NCI-H2196 (cell line): ENCODE results near the gene AKT2.

Source experiments
- DNase-seq: peaks from one replicate; lab custom pipeline; 2025; ENCODE audit not compliant: unreplicated experiment; lab: John Stamatoyannopoulos, UW

AKT2 gene

GRCh38 chr19:40238775-40239174 is 46.4 kb downstream of the AKT2 start:
- DNase-seq, result no peak

GRCh38 chr19:40237791-40238190 is 47.4 kb downstream of the AKT2 start:
- no peak for DNase-seq

GRCh38 chr19:40236366-40236765 is 48.8 kb downstream of the AKT2 start:
- no peak for DNase-seq

DNA sequence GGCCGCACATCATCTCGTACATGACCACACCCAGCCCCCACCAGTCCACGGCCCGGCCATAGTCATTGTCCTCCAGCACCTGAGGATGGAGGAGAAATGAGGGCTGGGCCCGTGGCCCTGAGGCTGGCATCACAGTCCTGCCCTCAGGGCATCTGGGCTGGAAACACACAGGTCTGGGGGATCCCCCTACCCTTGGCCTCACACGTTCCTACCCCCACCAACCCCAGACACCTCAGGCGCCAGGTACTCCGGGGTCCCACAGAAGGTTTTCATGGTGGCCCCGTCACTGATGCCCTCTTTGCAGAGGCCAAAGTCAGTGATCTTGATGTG is 49.2 kb downstream of the AKT2 start:
- no peak for DNase-seq

DNA sequence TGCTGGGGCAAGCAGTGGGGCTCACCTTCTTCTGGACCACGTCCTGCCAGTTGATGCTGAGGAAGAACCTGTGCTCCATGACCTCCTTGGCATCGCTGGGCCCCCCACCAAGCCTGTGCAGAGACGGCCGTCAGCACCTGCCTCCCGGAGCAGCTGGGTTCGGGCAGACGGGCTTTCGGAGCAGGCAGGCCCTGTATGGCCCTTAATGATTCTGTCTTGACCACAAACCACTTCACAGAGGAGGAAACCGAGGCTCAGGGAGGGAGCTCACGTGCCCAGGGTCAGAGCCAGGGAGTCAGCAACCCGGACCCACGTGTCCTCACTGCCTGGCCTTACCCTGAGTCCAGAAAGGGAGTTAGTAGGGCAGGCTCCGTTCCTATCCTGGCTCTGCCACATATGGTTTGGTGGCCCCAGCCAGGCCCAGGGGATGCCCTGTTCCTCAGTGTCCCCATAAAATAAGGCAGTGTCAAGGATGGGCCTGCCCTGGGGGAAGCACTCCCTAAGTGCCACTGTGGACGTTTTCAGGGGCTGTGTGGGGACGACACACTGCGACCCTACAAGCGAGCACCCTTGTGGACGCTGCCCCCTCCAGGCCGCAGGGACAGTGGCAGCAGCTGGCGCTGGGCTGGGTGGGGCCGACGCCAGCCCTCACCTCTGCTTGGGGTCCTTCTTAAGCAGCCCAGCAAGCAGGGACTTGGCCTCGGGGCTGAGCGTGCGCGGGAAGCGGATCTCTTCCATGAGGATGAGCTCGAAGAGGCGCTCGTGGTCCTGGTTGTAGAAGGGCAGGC is 49.7 kb downstream of the AKT2 start:
- DNase-seq, result no peak

- DNase-seq, result no peak
These were observed 50.5 kb downstream of the AKT2 start for GRCh38 chr19:40234429-40235237.

- no peak for DNase-seq
These were observed 51.2 kb downstream of the AKT2 start for GRCh38 chr19:40233811-40234389.

- DNase-seq, result no peak
These were observed 52.0 kb downstream of the AKT2 start for GRCh38 chr19:40232949-40233810.

GRCh38 chr19:40232479-40232878 is 52.7 kb downstream of the AKT2 start:
- DNase-seq, result no peak

DNA sequence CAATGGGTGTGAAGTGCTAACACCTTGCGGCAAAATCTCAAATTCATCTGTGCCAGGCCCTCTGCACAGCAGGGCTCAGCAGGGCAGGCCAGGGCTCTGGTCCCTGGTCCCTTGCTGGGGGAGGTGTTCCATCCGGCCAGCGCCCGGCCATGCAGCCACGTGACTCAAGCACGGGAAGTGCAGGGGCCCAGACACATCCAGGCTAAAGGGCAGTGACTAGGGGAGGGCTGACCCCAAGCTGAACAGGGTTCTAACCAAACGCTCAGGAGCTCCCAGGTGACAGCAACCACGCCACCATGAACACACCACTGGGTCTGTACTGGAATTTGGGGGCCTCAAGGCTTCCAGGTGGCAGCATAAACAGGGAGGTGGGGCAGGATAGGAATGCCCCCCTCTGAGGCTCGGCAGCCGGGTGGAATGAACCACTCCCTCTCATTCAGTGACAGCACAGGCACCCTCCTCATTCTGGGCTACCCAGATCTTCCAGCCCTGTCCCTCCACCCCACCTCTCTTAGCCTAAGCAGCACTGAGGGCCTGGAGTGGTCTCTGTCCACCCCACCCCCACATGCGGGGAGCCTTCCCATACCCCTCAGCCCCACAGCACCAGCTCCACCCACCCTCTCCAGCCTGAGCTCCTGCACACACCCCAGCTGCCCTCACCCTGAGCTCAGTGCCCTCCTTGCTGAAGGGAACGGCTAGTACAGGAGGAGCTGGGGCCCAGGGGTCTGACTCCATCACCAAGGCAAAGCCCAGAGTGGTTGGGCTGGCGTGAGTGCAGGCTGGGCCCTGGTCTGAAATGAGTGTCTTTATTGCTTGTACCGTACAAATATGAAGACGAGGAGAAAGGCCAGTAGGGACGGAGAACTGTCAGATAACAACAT is 53.4 kb downstream of the AKT2 start:
- DNase-seq, result no peak

DNA sequence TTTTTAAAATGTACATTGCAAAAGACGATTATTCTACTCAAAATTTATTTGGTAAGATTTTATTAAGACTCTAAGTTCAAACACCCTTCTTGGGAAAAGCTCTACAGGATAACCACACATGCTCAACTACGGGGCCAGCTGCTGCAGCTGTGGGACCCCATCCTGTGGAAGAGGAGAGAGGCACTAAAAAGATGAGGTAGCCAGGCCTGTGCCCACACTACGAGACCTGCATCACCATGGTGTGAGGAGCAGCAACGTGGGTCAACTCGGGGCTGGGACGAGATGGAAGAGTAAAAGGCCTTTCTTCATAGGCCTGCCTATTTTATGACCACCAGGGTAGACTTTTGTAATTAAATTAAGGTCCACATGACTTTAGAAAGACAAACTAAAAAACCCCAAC is 54.1 kb downstream of the AKT2 start:
- no peak for DNase-seq

DNA sequence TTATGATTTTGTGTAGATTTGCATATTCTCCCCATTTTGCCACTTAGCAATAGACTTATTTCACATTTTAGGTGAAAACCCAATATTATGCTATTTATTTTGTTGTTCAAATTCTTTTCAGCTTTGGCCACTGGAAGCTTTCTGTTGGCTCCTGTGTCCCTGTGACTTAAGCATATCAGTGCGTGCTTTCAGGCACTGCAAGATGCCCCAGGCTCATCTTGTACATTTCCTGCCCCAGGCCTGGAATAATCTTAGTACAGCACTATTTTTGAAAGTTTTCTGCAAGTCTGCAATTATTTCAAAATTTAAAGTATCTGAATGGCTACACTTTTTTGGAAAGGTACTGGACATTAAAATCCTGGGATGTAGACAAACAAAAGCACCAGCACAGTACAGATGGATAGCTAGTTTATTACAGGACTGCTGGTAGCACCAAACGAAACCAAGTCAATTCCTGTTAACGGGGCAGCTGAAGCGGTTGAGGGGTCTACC is 55.2 kb downstream of the AKT2 start:
- no peak for DNase-seq

- no peak for DNase-seq
These were observed 55.7 kb downstream of the AKT2 start for GRCh38 chr19:40229484-40229883.

GRCh38 chr19:40228863-40229262 is 56.3 kb downstream of the AKT2 start:
- no peak for DNase-seq

DNA sequence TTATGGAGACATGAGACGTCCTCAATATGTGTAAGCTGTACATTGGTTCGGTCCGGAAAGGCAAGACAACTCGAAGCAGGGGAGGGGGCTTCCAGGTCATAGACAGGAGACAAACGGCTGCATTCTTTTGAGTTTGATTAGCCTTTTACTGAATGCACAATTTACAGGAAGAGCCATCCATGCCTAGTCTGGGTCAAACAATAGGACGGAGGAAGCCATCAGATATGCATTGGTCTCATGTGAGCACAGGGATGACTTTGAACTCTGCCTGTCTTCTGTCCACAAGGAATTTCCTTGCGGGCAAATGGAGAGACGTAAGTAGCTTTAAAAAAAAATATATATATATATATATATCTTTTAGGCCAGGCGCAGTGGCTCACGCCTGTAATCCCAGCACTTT is 56.8 kb downstream of the AKT2 start:
- no peak for DNase-seq

DNA sequence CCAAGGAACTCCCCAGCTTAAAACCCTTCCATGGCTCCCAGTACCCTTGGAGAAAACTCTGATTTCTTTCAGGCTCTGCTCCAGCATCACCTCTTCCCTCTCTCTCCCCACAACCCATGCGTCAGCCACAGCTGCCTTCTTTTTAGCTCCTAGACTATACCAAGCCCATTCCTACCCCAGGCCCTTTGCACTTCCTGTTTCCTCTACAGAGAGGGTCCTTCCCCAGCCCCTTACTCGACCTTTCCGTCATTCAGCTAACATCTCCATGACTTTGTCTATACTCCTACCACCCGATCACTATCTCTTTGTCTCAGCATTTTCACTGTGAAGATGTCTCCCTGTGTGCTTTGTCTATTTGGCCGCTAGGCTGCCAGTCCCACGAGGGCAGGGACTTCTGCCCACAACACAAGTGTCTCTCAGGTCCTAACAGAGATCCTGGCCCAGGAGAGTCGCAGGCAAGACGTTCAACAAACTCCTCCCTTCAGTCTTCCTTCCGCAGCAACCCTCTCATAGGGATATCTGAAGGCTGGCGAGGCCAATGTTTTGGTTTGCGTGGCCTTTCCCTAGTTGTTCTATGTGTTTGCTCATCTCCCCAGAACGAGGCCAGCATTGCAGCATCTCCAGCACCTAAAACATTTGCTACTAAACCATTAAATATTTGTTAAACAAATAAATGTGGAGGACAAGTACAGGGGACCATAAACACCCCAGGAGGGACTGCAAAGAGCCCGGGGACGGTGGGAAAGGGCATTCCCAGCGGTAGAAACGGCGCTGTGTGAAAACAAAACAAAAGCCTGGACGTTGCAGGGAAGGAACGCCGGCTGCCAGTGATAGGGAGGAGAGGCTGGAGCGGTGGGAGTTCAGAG is 59.5 kb downstream of the AKT2 start:
- no peak for DNase-seq

- DNase-seq, result no peak
These were observed 60.6 kb downstream of the AKT2 start for GRCh38 chr19:40224342-40225150.

GRCh38 chr19:40223135-40223822 is 61.9 kb downstream of the AKT2 start:
- no peak for DNase-seq
